OCI-LY7 (cell line): ENCODE results near the gene SLC25A11. TPM values are rescaled to one million over a fixed set of nuclear protein-coding genes. Genes with fewer than 3 reads are reported as not detected.
"Not testable (repeated sequence)": the region's sequence is repeated elsewhere in the genome, so short reads cannot be mapped to it uniquely, and the experiment has no call there.

Experiments used
- BruUV-seq: library from RNA; stranded (reverse); fragments of 400-500 nt; replicated peaks from 2 replicates; lab custom pipeline; 2021; lab: Mats Ljungman, UMichigan
- CTCF ChIA-PET: fragments of 300-600 bp; sonication (Branson Sonifier 250); formaldehyde crosslinking; loops from one replicate; lab custom pipeline; 2022; ENCODE audit warnings: antibody characterized with exemption; ENCODE audit not compliant: unreplicated experiment; lab: Charles Lee
- POLR2A ChIA-PET: fragments of 300-600 bp; sonication (Branson Sonifier 250); formaldehyde crosslinking; loops from one replicate; lab custom pipeline; 2022; ENCODE audit warnings: antibody characterized with exemption; lab: Charles Lee
- DNase-seq: peaks from one replicate; pipeline ENCODE4 v3.0.0-alpha.2; 2015; ENCODE audit warnings: low spot score
- H2AFZ ChIP-seq: fragments of 200-600 bp; sonication (generic), shearing (Covaris generic); 2 replicates; pipeline ENCODE4 v1.6.1; 2014; ENCODE audit warnings: mild to moderate bottlenecking, antibody characterized with exemption, low read length, moderate library complexity
- H3K27ac ChIP-seq: fragments of 200-600 bp; sonication (generic); 2 replicates; pipeline ENCODE4 v1.5.1; 2014; ENCODE audit warnings: mixed run types, low read depth, mild to moderate bottlenecking, moderate library complexity, low read length, inconsistent platforms; ENCODE audit not compliant: poor library complexity, severe bottlenecking
- H3K36me3 ChIP-seq: fragments of 200-600 bp; sonication (generic); 2 replicates; pipeline ENCODE4 v1.6.1; 2014; ENCODE audit warnings: mild to moderate bottlenecking, antibody characterized with exemption, low read length, moderate library complexity, mixed read lengths; ENCODE audit not compliant: insufficient read depth
- H3K4me1 ChIP-seq: fragments of 200-600 bp; sonication (generic); 2 replicates; pipeline ENCODE4 v1.5.1; 2014; ENCODE audit warnings: mild to moderate bottlenecking, low read length; ENCODE audit not compliant: insufficient read depth, poor library complexity, severe bottlenecking
- H3K4me2 ChIP-seq: fragments of 200-600 bp; sonication (generic); 2 replicates; pipeline ENCODE4 v1.6.1; 2014; ENCODE audit warnings: mild to moderate bottlenecking, low read length
- H3K4me3 ChIP-seq: fragments of 200-600 bp; sonication (generic); 2 replicates; pipeline ENCODE4 v1.5.1; 2014; ENCODE audit warnings: mild to moderate bottlenecking, low read depth, low read length; ENCODE audit not compliant: poor library complexity, severe bottlenecking
- H3K79me2 ChIP-seq: fragments of 200-600 bp; sonication (generic); 2 replicates; pipeline ENCODE4 v1.6.1; 2016; ENCODE audit warnings: low read depth, mild to moderate bottlenecking, low read length, moderate library complexity, mixed read lengths; ENCODE audit not compliant: insufficient read depth
- H3K9me2 ChIP-seq: fragments of 200-600 bp; sonication (generic); 2 replicates; pipeline ENCODE4 v1.6.1; 2016; ENCODE audit warnings: mild to moderate bottlenecking, low read length, mixed read lengths; ENCODE audit not compliant: insufficient read depth
- H3K9me3 ChIP-seq: fragments of 200-600 bp; sonication (generic); 2 replicates; pipeline ENCODE4 v1.6.1; 2014; ENCODE audit warnings: mild to moderate bottlenecking, mixed run types, low read length, mixed read lengths
- H4K20me1 ChIP-seq: fragments of 200-600 bp; sonication (generic); 2 replicates; pipeline ENCODE4 v1.6.1; 2014; ENCODE audit warnings: mild to moderate bottlenecking, antibody characterized with exemption, low read length, moderate library complexity, mixed read lengths; ENCODE audit not compliant: insufficient read depth
- CTCF ChIP-seq: fragments of 200-600 bp; sonication (generic); conservative IDR thresholded peaks from 2 replicates; pipeline ENCODE4 v1.5.1; 2014; ENCODE audit warnings: mild to moderate bottlenecking, antibody characterized with exemption, low read length, moderate library complexity, mixed read lengths
- EZH2phosphoT487 ChIP-seq: fragments of 200-600 bp; sonication (generic); IDR thresholded peaks from 2 replicates; pipeline ENCODE4 v1.6.1; 2018; ENCODE audit warnings: low read depth, borderline replicate concordance, mild to moderate bottlenecking, mixed run types, antibody characterized with exemption, low read length, moderate library complexity, mixed read lengths
- intact Hi-C: fragments of 100-400 bp; cut with micrococcal nuclease; formaldehyde crosslinking; loops from one replicate; pipeline ENCODE4 v1.10.0; 2022; ENCODE audit not compliant: unreplicated experiment
- total RNA-seq, 2 experiments: library from RNA; depleted of rRNA in 1 of 2; stranded (reverse); fragments of >200 nt in 1 of 2; shearing (Covaris generic) in 1 of 2; gene quantifications; 2 replicates each; pipeline ENCODE4 v1.2.3, GENCODE V29; 2014 to 2022

Gene SLC25A11
- total RNA-seq, 2 experiments from 2014 or later = 68.2 to 80.6 TPM

- Histone ChIP-seq H3K4me2 (no peak overlapping the region), H3K4me3 (no peak overlapping the region), H3K9me2 (no peaks in the 10 kb centered on the region), H3K79me2 (no peaks in the 10 kb centered on the region), H2AFZ (no peak overlapping the region), H3K36me3 (no peaks in the 10 kb centered on the region), H3K27ac (no peak overlapping the region), H3K9me3 (no peaks in the 10 kb centered on the region), H3K4me1 (no peaks in the 10 kb centered on the region), H4K20me1 (no peaks in the 10 kb centered on the region)
- no TSS peak for BruUV-seq
- no peak for DNase-seq
- intact Hi-C loops = no loop called here
- TF ChIP-seq EZH2phosphoT487 (no peak), CTCF (no peak)
- CTCF ChIA-PET = no interaction called here
- POLR2A ChIA-PET = no interaction called here
Observed at GRCh38 chr17:4913994-4914393, 25.9 kb downstream of the SLC25A11 start.

- Histone ChIP-seq H3K4me2 (no peak overlapping the region), H2AFZ (peak overlapping the region; percentile 49; the same call in 1 of the 2 replicates), H3K27ac (no peak overlapping the region), H3K9me2 (no peaks in the 10 kb centered on the region), H4K20me1 (no peaks in the 10 kb centered on the region), H3K4me3 (no peak overlapping the region), H3K9me3 (no peaks in the 10 kb centered on the region), H3K79me2 (no peaks in the 10 kb centered on the region), H3K36me3 (no peaks in the 10 kb centered on the region), H3K4me1 (no peaks in the 10 kb centered on the region)
- ChIA-PET CTCF (interaction anchor here (0.5 to 0.6 kb wide), 3 partner anchors 200 to 358 kb away, joined by 3 to 5 read pairs (median 3); no protein-coding TSS in a partner anchor), POLR2A (interaction anchor here (0.6 kb wide), 1 partner anchor 15 kb away, joined by 4 read pairs; no protein-coding TSS in a partner anchor)
- peak; percentile 74 for DNase-seq
- BruUV-seq = no TSS peak
- intact Hi-C loops = loop anchor here (1.0 to 10.0 kb wide), 4 partner anchors 78 to 274 kb away; partner anchors contain the start of gene CAMTA2
- TF ChIP-seq EZH2phosphoT487 (no peak), CTCF (peak; percentile 79)
Observed at GRCh38 chr17:4908711-4909496, 30.9 kb downstream of the SLC25A11 start.

GRCh38 chr17:4908301-4908700 lies 31.5 kb downstream of the SLC25A11 start:
- Histone ChIP-seq H3K4me3 (no peak overlapping the region), H3K4me1 (peaks cover 3% of the 10 kb centered on the region), H3K9me2 (no peaks in the 10 kb centered on the region), H3K79me2 (no peaks in the 10 kb centered on the region), H4K20me1 (no peaks in the 10 kb centered on the region), H3K36me3 (no peaks in the 10 kb centered on the region), H3K4me2 (no peak overlapping the region), H3K27ac (no peak overlapping the region), H3K9me3 (no peaks in the 10 kb centered on the region), H2AFZ (no peak overlapping the region)
- ChIA-PET POLR2A (no interaction called here), CTCF (no interaction called here)
- intact Hi-C loops = loop anchor here (2.0 to 10.0 kb wide), 3 partner anchors 79 to 274 kb away; partner anchors contain the start of gene CAMTA2
- no TSS peak for BruUV-seq
- TF ChIP-seq CTCF = no peak
- no peak for TF ChIP-seq EZH2phosphoT487
- DNase-seq = no peak

GRCh38 chr17:4906642-4907041 lies 33.2 kb downstream of the SLC25A11 start:
- BruUV-seq, H3K4me2 ChIP-seq, H3K4me1 ChIP-seq, POLR2A ChIA-PET, H3K9me2 ChIP-seq, H2AFZ ChIP-seq, H4K20me1 ChIP-seq, H3K79me2 ChIP-seq, H3K4me3 ChIP-seq, DNase-seq, CTCF ChIA-PET, H3K9me3 ChIP-seq, H3K36me3 ChIP-seq, H3K27ac ChIP-seq: not testable (repeated sequence)
- intact Hi-C loops = loop anchor here (5.0 to 10.0 kb wide), 2 partner anchors 81 to 272 kb away; partner anchors contain the start of gene CAMTA2
